Endothelial cell of umbilical vein (primary cell): ENCODE results near the gene MACO1. TPM values are rescaled to one million over a fixed set of nuclear protein-coding genes. Genes with fewer than 3 reads are reported as not detected.

Source experiments
- BruUV-seq: library from RNA; stranded (reverse); fragments of 400-500 nt; replicated peaks from 2 replicates; lab custom pipeline; 2021; lab: Mats Ljungman, UMichigan
- CTCF ChIA-PET: fragments of 300-600, 350-600 bp; sonication (Branson Sonifier 250); formaldehyde crosslinking; loops from one replicate; lab custom pipeline; 2021; ENCODE audit warnings: antibody characterized with exemption, inconsistent platforms; lab: Charles Lee
- POLR2A ChIA-PET: fragments of 300-600, 350-600 bp; sonication (Branson Sonifier 250); formaldehyde crosslinking; loops from one replicate; lab custom pipeline; 2021; ENCODE audit warnings: antibody characterized with exemption, inconsistent platforms; lab: Charles Lee
- DNase-seq: peaks from one replicate; pipeline ENCODE4 v3.0.0-alpha.2; 2011; ENCODE audit warnings: low read depth, low spot score
- FAIRE-seq: peaks from 2 replicates; lab custom pipeline; 2011; peaks lifted over from hg19 to GRCh38; lab: Jason Lieb, UNC
- H2AFZ ChIP-seq: 2 replicates; pipeline ENCODE4 v1.6.0; 2012; ENCODE audit warnings: low read depth, low read length, control low read depth, inconsistent platforms
- H3K27ac ChIP-seq: 2 replicates; pipeline ENCODE4 v1.5.1; 2011; ENCODE audit warnings: low read depth, mild to moderate bottlenecking, control low read depth, low read length, moderate library complexity; ENCODE audit not compliant: insufficient read depth
- H3K27me3 ChIP-seq, 2 experiments: 2 replicates each; pipeline versions ENCODE4 v1.6.0 to v1.6.1; 2011; ENCODE audit warnings: low read length in 2 of 2, mixed read lengths in 1 of 2; ENCODE audit not compliant: control insufficient read depth in 2 of 2, insufficient read depth in 2 of 2
- H3K36me3 ChIP-seq, 2 experiments: 2 replicates in 1 of 2; 3 replicates in 1 of 2; pipeline ENCODE4 v1.5.1; 2011; ENCODE audit warnings: low read length in 2 of 2, mild to moderate bottlenecking in 1 of 2, moderate library complexity in 1 of 2; ENCODE audit not compliant: control insufficient read depth in 2 of 2, insufficient read depth in 2 of 2; ENCODE audit errors: extremely low read depth in 1 of 2
- H3K4me1 ChIP-seq: 3 replicates; pipeline ENCODE4 v1.5.1; 2011; ENCODE audit warnings: mild to moderate bottlenecking, low read length; ENCODE audit not compliant: control insufficient read depth, insufficient read depth; ENCODE audit errors: extremely low read depth
- H3K4me2 ChIP-seq: 2 replicates; pipeline ENCODE4 v1.6.1; 2011; ENCODE audit warnings: low read length, control low read depth, mixed read lengths; ENCODE audit not compliant: insufficient read depth
- H3K4me3 ChIP-seq, 3 experiments: fragments of 200-600 bp in 1 of 3; sonication (generic), shearing (Covaris generic) in 1 of 3; replicated peaks in 1 of 3; 2 replicates each; pipeline ENCODE4 v1.5.1; 2011 to 2016; ENCODE audit warnings: control low read depth in 3 of 3, low read length in 3 of 3, mild to moderate bottlenecking in 2 of 3, inconsistent platforms in 1 of 3, low read depth in 1 of 3, moderate library complexity in 1 of 3; ENCODE audit not compliant: insufficient read depth in 1 of 3
- H3K79me2 ChIP-seq: 2 replicates; pipeline ENCODE4 v1.6.0; 2012; ENCODE audit warnings: low read length, inconsistent platforms; ENCODE audit not compliant: control insufficient read depth, insufficient read depth
- H3K9ac ChIP-seq: replicated peaks from 2 replicates; pipeline ENCODE3; 2011; ENCODE audit warnings: low read length, control low read depth; ENCODE audit not compliant: insufficient read depth; ENCODE audit errors: extremely low read depth
- H3K9me1 ChIP-seq: replicated peaks from 3 replicates; pipeline ENCODE4 v1.6.0; 2011; ENCODE audit warnings: mild to moderate bottlenecking, low read length; ENCODE audit not compliant: control insufficient read depth, insufficient read depth; ENCODE audit errors: extremely low read depth
- H3K9me3 ChIP-seq: replicated peaks from 2 replicates; pipeline ENCODE4 v1.5.1; 2012; ENCODE audit warnings: low read length, inconsistent platforms; ENCODE audit not compliant: control insufficient read depth, insufficient read depth
- H4K20me1 ChIP-seq: replicated peaks from 2 replicates; pipeline ENCODE3; 2011; ENCODE audit warnings: mild to moderate bottlenecking, low read length; ENCODE audit not compliant: control insufficient read depth, insufficient read depth; ENCODE audit errors: extremely low read depth
- CTCF ChIP-seq, 2 donors: IDR thresholded peaks; 1 replicate in 1 of 2; 2 replicates in 1 of 2; pipeline ENCODE4 v1.5.1; 2011; ENCODE audit warnings: low read length in 2 of 2, mild to moderate bottlenecking in 2 of 2, moderate library complexity in 2 of 2, control low read depth in 1 of 2, inconsistent platforms in 1 of 2, low read depth in 1 of 2; ENCODE audit not compliant: insufficient read depth in 1 of 2; ENCODE audit errors: extremely low read depth in 1 of 2
- EZH2 ChIP-seq: IDR thresholded peaks from 2 replicates; pipeline ENCODE4 v1.6.1; 2012; ENCODE audit warnings: borderline replicate concordance, low read depth, mild to moderate bottlenecking, moderate library complexity, low read length, inconsistent platforms; ENCODE audit not compliant: severe bottlenecking
- FOS ChIP-seq: IDR thresholded peaks from 2 replicates; pipeline ENCODE4 v1.6.1; 2011; ENCODE audit warnings: mild to moderate bottlenecking, low read length, moderate library complexity, borderline replicate concordance; ENCODE audit not compliant: insufficient read depth
- GATA2 ChIP-seq: IDR thresholded peaks from 2 replicates; pipeline ENCODE4 v1.7.0; 2011; ENCODE audit warnings: low read depth, mild to moderate bottlenecking, moderate library complexity, mixed read lengths, low read length; ENCODE audit not compliant: insufficient read length, insufficient read depth
- JUN ChIP-seq: IDR thresholded peaks from 2 replicates; pipeline ENCODE4 v1.6.1; 2011; ENCODE audit warnings: borderline replicate concordance, low read depth; ENCODE audit not compliant: insufficient read length, insufficient read depth
- MAX ChIP-seq: IDR thresholded peaks from 2 replicates; pipeline ENCODE4 v1.6.1; 2011; ENCODE audit not compliant: insufficient read depth, insufficient read length
- MYC ChIP-seq: IDR thresholded peaks from one replicate; pipeline ENCODE4 v1.6.1; 2011; ENCODE audit warnings: mild to moderate bottlenecking, low read depth, low read length
- POLR2A ChIP-seq: IDR thresholded peaks from 2 replicates; pipeline ENCODE4 v1.6.1; 2012; ENCODE audit warnings: low read depth, mild to moderate bottlenecking, control low read depth, low read length
- POLR2AphosphoS5 ChIP-seq: IDR thresholded peaks from 2 replicates; pipeline ENCODE4 v1.6.1; 2012; ENCODE audit warnings: low read depth, mild to moderate bottlenecking, control low read depth, low read length, moderate library complexity; ENCODE audit not compliant: insufficient read depth
- dilution Hi-C: fragments of 300-500 bp; cut with MboI; formaldehyde crosslinking; loops from one replicate; pipeline ENCODE4 v1.15.0; 2019; ENCODE audit warnings: low sequenced_read_pairs; ENCODE audit not compliant: extremely low pct_ligation_motif_present
- intact Hi-C: fragments of 100-400 bp; cut with micrococcal nuclease; formaldehyde crosslinking; loops from one replicate; pipeline ENCODE4 v1.10.0; 2022
- polyA plus RNA-seq, 4 experiments: library from polyadenylated mRNA; depleted of rRNA in 3 of 4; stranded (reverse) in 3 of 4; unstranded in 1 of 4; fragments of >200 nt; gene quantifications; 2 replicates each; pipeline versions ENCODE4 v1.2.1 to v1.2.3, GENCODE V29; 2011 to 2012; ENCODE audit warnings: missing spikeins in 1 of 4
- total RNA-seq: library from RNA; stranded (reverse); gene quantifications from 2 replicates; pipeline ENCODE4 v1.2.3, GENCODE V29; 2021

Gene MACO1
- total and polyA plus RNA-seq, 2 donors (not counting 3 experiments of a cell fraction or from before 2014, with no cell fraction given): 7.7 to 24.4 TPM

GRCh38 chr1:25442178-25442577 lies 11.5 kb downstream of the MACO1 start:
- Histone ChIP-seq H3K79me2 (peaks cover 62% of the 10 kb centered on the region), H3K27ac (no peak overlapping the region), H3K4me2 (no peak overlapping the region), H3K9ac (no peak overlapping the region), H3K36me3 (peaks cover 0 to 2% of the 10 kb centered on the region in 2 experiments), H3K9me3 (no peaks in the 10 kb centered on the region), H3K4me3 (no peak overlapping the region), H3K9me1 (no peaks in the 10 kb centered on the region), H4K20me1 (no peaks in the 10 kb centered on the region), H3K27me3 (no peaks in the 10 kb centered on the region), H2AFZ (no peak overlapping the region), H3K4me1 (peaks cover 6% of the 10 kb centered on the region)
- DNase-seq (peak; percentile 81), FAIRE-seq (peak; percentile 75)
- CTCF ChIA-PET: interaction anchor here (0.6 to 2.2 kb wide), 9 partner anchors 9 to 131 kb away, joined by 3 to 20 read pairs (median 6); no protein-coding TSS in a partner anchor
- intact Hi-C loops: no loop called here
- dilution Hi-C loops: no loop called here
- TF ChIP-seq JUN: peak; percentile 61
- no peak for TF ChIP-seq EZH2
- TF ChIP-seq MAX: no peak
- peak; percentile 68 for TF ChIP-seq FOS
- TF ChIP-seq GATA2: no peak
- POLR2A ChIA-PET: interaction anchor here (1.4 kb wide), 1 partner anchor 12 kb away, joined by 3 read pairs; no protein-coding TSS in a partner anchor
- no TSS peak for BruUV-seq

GRCh38 chr1:25443030-25443699 lies 12.5 kb downstream of the MACO1 start:
- H3K4me1 ChIP-seq: peaks cover 6% of the 10 kb centered on the region
- BruUV-seq: no TSS peak
- no peaks in the 10 kb centered on the region for H3K36me3 ChIP-seq
- H3K9me3 ChIP-seq: no peaks in the 10 kb centered on the region
- intact Hi-C loops (no loop called here), dilution Hi-C loops (no loop called here)
- no peak overlapping the region for H2AFZ ChIP-seq
- no peaks in the 10 kb centered on the region for H4K20me1 ChIP-seq
- TF ChIP-seq CTCF (IDR thresholded peaks at IDR 0.05; ENCODE audit: extremely low read depth in 1 of 2, insufficient read depth in 1 of 2, low read depth in 1 of 2, low read length in 2 of 2): no peak
- no peak for TF ChIP-seq GATA2
- TF ChIP-seq MAX: no peak
- no peak for TF ChIP-seq EZH2
- no peak for TF ChIP-seq JUN
- TF ChIP-seq POLR2A: no peak
- TF ChIP-seq FOS: no peak
- TF ChIP-seq MYC: no peak
- TF ChIP-seq POLR2AphosphoS5: no peak
- H3K9me1 ChIP-seq: no peaks in the 10 kb centered on the region
- H3K9ac ChIP-seq: no peak overlapping the region
- H3K4me2 ChIP-seq: no peak overlapping the region
- H3K79me2 ChIP-seq: peaks cover 52% of the 10 kb centered on the region
- no peak overlapping the region for H3K27ac ChIP-seq
- no peak for DNase-seq
- POLR2A ChIA-PET: no interaction called here
- H3K27me3 ChIP-seq: no peaks in the 10 kb centered on the region
- no peak for FAIRE-seq
- H3K4me3 ChIP-seq: no peak overlapping the region
- CTCF ChIA-PET: interaction anchor here (1.2 to 2.2 kb wide), 5 partner anchors 8 to 78 kb away, joined by 3 to 20 read pairs (median 6); no protein-coding TSS in a partner anchor
